Aorta (tissue), 5 donors: ENCODE results near the gene SPAG8. TPM values are rescaled to one million over a fixed set of nuclear protein-coding genes. Genes with fewer than 3 reads are reported as not detected.

Experiments used
- ATAC-seq: fragments of 200-7000 bp; cut with Tn5 transposase; one replicate; pipeline ENCODE4 v1.9.1; 2022; ENCODE audit warnings: moderate library complexity; ENCODE audit not compliant: low FRiP score
- DNase-seq, 2 donors: peaks; one replicate each; pipeline ENCODE4 v3.0.0-alpha.2; 2020
- H3K27ac ChIP-seq, 2 donors: one replicate each; pipeline ENCODE4 v1.5.1; 2013; ENCODE audit warnings: low read length in 2 of 2, mild to moderate bottlenecking in 2 of 2, moderate library complexity in 2 of 2, control low read depth in 1 of 2, inconsistent platforms in 1 of 2, low read depth in 1 of 2
- H3K27me3 ChIP-seq, 2 donors: one replicate each; pipeline ENCODE4 v1.6.1; 2013; ENCODE audit warnings: control low read depth in 1 of 2, low read length in 1 of 2, mild to moderate bottlenecking in 1 of 2, moderate library complexity in 1 of 2; ENCODE audit not compliant: insufficient read depth in 2 of 2, control insufficient read depth in 1 of 2
- H3K36me3 ChIP-seq, 2 donors: one replicate each; pipeline ENCODE4 v1.6.1; 2013; ENCODE audit warnings: control low read depth in 1 of 2, low read length in 1 of 2, mild to moderate bottlenecking in 1 of 2; ENCODE audit not compliant: insufficient read depth in 2 of 2, control insufficient read depth in 1 of 2
- H3K4me1 ChIP-seq, 2 donors: one replicate each; pipeline ENCODE4 v1.6.1; 2013; ENCODE audit warnings: low read length in 2 of 2, control low read depth in 1 of 2, mild to moderate bottlenecking in 1 of 2, moderate library complexity in 1 of 2; ENCODE audit not compliant: insufficient read depth in 2 of 2, control insufficient read depth in 1 of 2
- H3K4me3 ChIP-seq, 2 donors: one replicate each; pipeline ENCODE4 v1.5.1; 2013; ENCODE audit warnings: low read length in 2 of 2, control low read depth in 1 of 2, mild to moderate bottlenecking in 1 of 2
- H3K9me3 ChIP-seq: one replicate; pipeline ENCODE4 v1.6.1; 2013; ENCODE audit warnings: mild to moderate bottlenecking, low read length; ENCODE audit not compliant: control insufficient read depth
- WGBS, 2 donors: extraction: QIAGEN DNeasy Blood & Tissue Kit; methylation state at CpG; one replicate each; pipeline ENCODE4 v1.1.7; 2013; 5-methylcytosine and 5-hydroxymethylcytosine counted together
- intact Hi-C, 2 donors: fragments of 100-400 bp; cut with DNase I; formaldehyde crosslinking; loops; one replicate each; pipeline versions ENCODE4 v1.14.2 to v1.15.0; 2022
- polyA plus RNA-seq, 2 donors: library from polyadenylated mRNA; stranded (reverse); fragments of 200-250 nt; gene quantifications; one replicate each; pipeline ENCODE4 v1.2.3, GENCODE V29; 2013
- total RNA-seq, 2 donors: library from RNA; stranded (reverse); fragmentation: NEBNext Ultra II Directional; extraction: Animal tissue kit (Norgen Biotek cat#: 25700); gene quantifications; one replicate each; pipeline ENCODE4 v1.2.1, GENCODE V29; 2021
- donor health status: healthy with polysubstance abuse.
- donor health status: Bipolar disorder and iron deficiency.
- donor health status: DM: no; HTN: no; CAD: no.
- donor health status: DM: no; HTN: no; CAD: no.
- donor health status: DM: yes; HTN: yes; CAD: no.

The SPAG8 gene
- total and polyA plus RNA-seq, 4 donors, result 0.71 to 4.4 (median 3.0) TPM; not detected in 1

GRCh38 chr9:35776018-35776417, 36.0 kb downstream of the SPAG8 start:
- no peak for DNase-seq
- Histone ChIP-seq H3K4me1 (no peaks in the 10 kb centered on the region), H3K27me3 (no peaks in the 10 kb centered on the region), H3K9me3 (no peaks in the 10 kb centered on the region), H3K27ac (no peak overlapping the region), H3K4me3 (no peak overlapping the region), H3K36me3 (no peaks in the 10 kb centered on the region)
- no peak for ATAC-seq
- WGBS, 2 donors, result 81 to 85% methylated on average over 4 of the region's 4 CpGs
- intact Hi-C loops, result no loop called here

DNA sequence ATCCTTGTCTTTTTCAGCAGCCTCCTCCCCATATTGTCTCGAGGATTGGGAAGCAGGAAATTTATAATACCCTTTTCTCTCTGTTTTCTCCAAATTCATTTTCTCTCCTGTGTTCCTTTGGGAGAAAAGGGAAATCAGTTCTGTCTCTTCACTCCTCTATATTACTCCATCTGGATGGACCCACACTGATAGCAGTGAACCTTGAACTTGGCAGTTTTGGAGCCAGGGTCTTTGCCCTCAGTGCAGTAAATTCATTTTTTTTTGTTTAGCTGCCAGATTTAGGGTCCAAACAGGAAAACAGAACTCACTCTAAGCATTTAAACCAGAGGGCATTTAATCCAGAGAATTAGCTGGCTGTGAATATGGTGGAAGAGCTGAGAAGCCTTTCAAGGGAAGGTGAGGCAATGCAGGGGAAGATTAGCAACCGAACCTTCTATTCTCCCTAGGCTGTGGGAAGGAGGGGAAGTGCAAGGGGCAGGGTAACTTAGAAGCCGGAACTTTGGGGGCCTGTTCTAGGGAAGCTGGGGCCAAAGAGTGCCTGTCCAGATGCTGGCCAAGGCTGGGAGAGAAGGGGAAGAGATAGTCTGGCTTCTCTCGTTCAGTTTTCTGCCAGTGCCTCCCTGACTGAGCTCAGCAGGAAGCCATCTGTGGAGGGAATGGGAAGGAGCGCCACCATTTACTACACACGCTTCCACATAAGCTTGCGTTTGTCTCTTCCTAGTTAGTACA, 37.0 kb downstream of the SPAG8 start:
- H3K4me1 ChIP-seq, result peaks cover 0 to 1% of the 10 kb centered on the region in 2 donors
- no peaks in the 10 kb centered on the region for H3K27me3 ChIP-seq
- no peak overlapping the region for H3K4me3 ChIP-seq
- H3K27ac ChIP-seq, result no peak overlapping the region
- DNase-seq, result peak in 1 of 2 donors; percentile 54
- ATAC-seq, result peak; percentile 44
- 74 to 75% methylated on average over 7 of the region's 7 CpGs for WGBS, 2 donors
- intact Hi-C loops, result no loop called here
- no peaks in the 10 kb centered on the region for H3K36me3 ChIP-seq
- H3K9me3 ChIP-seq, result no peaks in the 10 kb centered on the region

GRCh38 chr9:35771943-35772342, 40.1 kb downstream of the SPAG8 start:
- H3K36me3 ChIP-seq, result no peaks in the 10 kb centered on the region
- no peaks in the 10 kb centered on the region for H3K27me3 ChIP-seq
- peaks cover 0 to 1% of the 10 kb centered on the region in 2 donors for H3K4me1 ChIP-seq
- intact Hi-C loops, result no loop called here
- no peak for ATAC-seq
- no peak for DNase-seq
- H3K9me3 ChIP-seq, result no peaks in the 10 kb centered on the region
- WGBS, 2 donors, result 85 to 87% methylated on average over 3 of the region's 3 CpGs
- H3K4me3 ChIP-seq, result no peak overlapping the region
- no peak overlapping the region for H3K27ac ChIP-seq

- no peak overlapping the region for H3K4me3 ChIP-seq
- ATAC-seq, result peak; percentile 44
- H3K9me3 ChIP-seq, result no peaks in the 10 kb centered on the region
- H3K27ac ChIP-seq, result no peak overlapping the region
- no peaks in the 10 kb centered on the region for H3K36me3 ChIP-seq
- DNase-seq, result no peak
- intact Hi-C loops, result no loop called here
- peaks cover 0 to 1% of the 10 kb centered on the region in 2 donors for H3K4me1 ChIP-seq
- 4 to 8% methylated on average over 1 of the region's 1 CpG for WGBS, 2 donors
- no peaks in the 10 kb centered on the region for H3K27me3 ChIP-seq
Measured at GRCh38 chr9:35771534-35771933, 40.5 kb downstream of the SPAG8 start.

- WGBS, 2 donors, result 2 to 4% methylated on average over 4 of the region's 4 CpGs
- intact Hi-C loops, result no loop called here
- Histone ChIP-seq H3K27ac (peak overlapping the region in 1 of 2 donors; percentile 40), H3K9me3 (no peaks in the 10 kb centered on the region), H3K4me1 (peaks cover 0 to 1% of the 10 kb centered on the region in 2 donors), H3K4me3 (no peak overlapping the region), H3K36me3 (no peaks in the 10 kb centered on the region), H3K27me3 (no peaks in the 10 kb centered on the region)
- peak; percentile 66 for ATAC-seq
- no peak for DNase-seq
Measured at GRCh38 chr9:35771075-35771433, 41.0 kb downstream of the SPAG8 start.

DNA sequence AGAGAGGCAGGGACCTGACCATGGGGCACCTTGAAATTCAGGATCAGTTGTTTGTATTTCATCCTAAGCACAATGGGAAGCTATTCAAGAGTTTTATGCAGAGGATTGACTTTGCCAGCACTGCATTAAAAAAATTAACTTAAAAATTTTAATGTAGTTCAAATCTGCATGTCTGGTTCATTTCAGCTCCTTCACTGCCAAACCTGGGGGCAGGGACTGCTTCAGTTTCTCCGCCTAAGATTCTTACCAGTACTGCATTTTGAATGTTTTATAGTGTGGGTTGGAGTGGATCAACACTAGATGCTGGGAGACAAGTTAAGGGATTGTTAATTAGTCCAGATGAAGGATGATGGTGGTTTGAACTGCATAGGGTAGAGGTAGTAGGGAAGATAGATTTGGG, 42.3 kb downstream of the SPAG8 start:
- ATAC-seq, result no peak

GRCh38 chr9:35767458-35767857, 44.6 kb downstream of the SPAG8 start:
- no peaks in the 10 kb centered on the region for H3K27me3 ChIP-seq
- H3K27ac ChIP-seq, result no peak overlapping the region
- H3K9me3 ChIP-seq, result no peaks in the 10 kb centered on the region
- H3K4me1 ChIP-seq, result peaks cover 0 to 1% of the 10 kb centered on the region in 2 donors
- H3K36me3 ChIP-seq, result no peaks in the 10 kb centered on the region
- intact Hi-C loops, result no loop called here
- ATAC-seq (no peak), DNase-seq (no peak)
- no peak overlapping the region for H3K4me3 ChIP-seq
- WGBS, 2 donors, result 90 to 92% methylated on average over 1 of the region's 1 CpG

More for the DNA sequence above, 42.3 kb downstream of the SPAG8 start:
- intact Hi-C loops, result no loop called here
- peaks cover 0 to 1% of the 10 kb centered on the region in 2 donors for H3K4me1 ChIP-seq
- no peaks in the 10 kb centered on the region for H3K36me3 ChIP-seq
- DNase-seq, result no peak
- 97 to 98% methylated on average over 1 of the region's 1 CpG for WGBS, 2 donors
- H3K4me3 ChIP-seq, result no peak overlapping the region
- H3K27ac ChIP-seq, result no peak overlapping the region
- no peaks in the 10 kb centered on the region for H3K27me3 ChIP-seq
- no peaks in the 10 kb centered on the region for H3K9me3 ChIP-seq

DNA sequence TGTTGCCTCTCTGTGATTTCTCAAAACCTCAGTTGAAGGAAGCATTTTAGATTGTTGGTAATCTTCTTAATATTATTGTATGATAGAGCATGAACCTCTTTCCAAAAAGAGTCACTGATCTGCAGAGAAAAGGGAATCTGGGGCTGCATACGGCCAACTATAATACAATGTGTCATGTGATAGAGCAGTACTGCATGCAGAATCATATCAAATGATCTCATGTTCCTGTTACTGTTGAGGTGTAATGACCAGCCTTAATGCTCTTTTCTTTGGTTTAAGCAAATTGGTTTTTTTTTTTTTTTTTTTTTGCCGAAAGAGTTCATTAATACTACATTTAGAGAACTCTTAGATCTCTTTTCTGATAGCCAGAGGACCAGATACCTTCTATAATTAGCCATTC, 45.1 kb downstream of the SPAG8 start:
- Histone ChIP-seq H3K27ac (no peak overlapping the region), H3K27me3 (no peaks in the 10 kb centered on the region), H3K4me3 (no peak overlapping the region), H3K4me1 (peaks cover 0 to 1% of the 10 kb centered on the region in 2 donors), H3K9me3 (no peaks in the 10 kb centered on the region), H3K36me3 (no peaks in the 10 kb centered on the region)
- DNase-seq (no peak), ATAC-seq (no peak)
- 84 to 91% methylated on average over 2 of the region's 2 CpGs for WGBS, 2 donors
- intact Hi-C loops, result no loop called here

- ATAC-seq (no peak), DNase-seq (no peak)
- WGBS, 2 donors, result 96 to 100% methylated on average over 1 of the region's 1 CpG
- Histone ChIP-seq H3K36me3 (no peaks in the 10 kb centered on the region), H3K9me3 (no peaks in the 10 kb centered on the region), H3K27ac (no peak overlapping the region), H3K4me1 (no peaks in the 10 kb centered on the region), H3K27me3 (no peaks in the 10 kb centered on the region), H3K4me3 (no peak overlapping the region)
- intact Hi-C loops, result no loop called here
Measured at GRCh38 chr9:35763803-35764202, 48.3 kb downstream of the SPAG8 start.
